ENCODE data around the gene C1QTNF8. TPM values are rescaled to one million over a fixed set of nuclear protein-coding genes. Genes with fewer than 3 reads are reported as not detected.
A peak's percentile ranks its signal among the peaks of the same experiment; 100 is the strongest.

C1QTNF8 gene
- polyA plus RNA-seq, 2 of the 4 experiments (the other 2 are of a cell fraction): not detected

- Histone ChIP-seq H3K4me2 (peak overlapping the region; percentile 38), H3K4me1 (peaks cover 22% of the 10 kb centered on the region)
- CTCF ChIA-PET: interaction anchor here (14.4 kb wide), 1 partner anchor 13 kb away, joined by 153 read pairs; no protein-coding TSS in a partner anchor
Measured at GRCh38 chr16:1043881-1044451, 52.1 kb downstream of the C1QTNF8 start.

GRCh38 chr16:1042866-1043265 is 53.2 kb downstream of the C1QTNF8 start:
- Histone ChIP-seq H3K27ac (no peak overlapping the region), H3K4me1 (peaks cover 12% of the 10 kb centered on the region), H3K4me3 (no peak overlapping the region), H3K9me3 (no peaks in the 10 kb centered on the region), H3K4me2 (no peak overlapping the region)
- POLR2A ChIA-PET: no interaction called here
- DNase-seq (ENCODE audit: low read depth in 1 of 2, low spot score in 1 of 2): no peak
- CTCF ChIA-PET: interaction anchor here (1.4 to 14.4 kb wide), 2 partner anchors 14 to 228 kb away, joined by 5 to 153 read pairs; no protein-coding TSS in a partner anchor
- FAIRE-seq: no peak
- 34% methylated on average over 10 of the region's 19 CpGs for WGBS (ENCODE audit: missing lambda C conversion rate)
- peak; percentile 48 to 53; a peak in 5 of 6 replicates for ATAC-seq
- TF ChIP-seq HOXA7 (CRISPR knock-in tag; IDR thresholded peaks at IDR 0.05) (no peak), EHF (CRISPR knock-in tag; IDR thresholded peaks at IDR 0.05) (no peak), RFX5 (IDR thresholded peaks at IDR 0.05) (no peak), NFE2L2 (conservative IDR thresholded peaks at IDR 0.05; ENCODE audit: low read length) (no peak), MAFK (IDR thresholded peaks at IDR 0.05; ENCODE audit: partially characterized antibody) (peak; percentile 95), REST (IDR thresholded peaks at IDR 0.05) (no peak), SMC3 (IDR thresholded peaks at IDR 0.05) (no peak), KDM5A (IDR thresholded peaks at IDR 0.05) (no peak)

More at GRCh38 chr16:1043881-1044451, 52.1 kb downstream of the C1QTNF8 start:
- Histone ChIP-seq H3K4me3 (no peak overlapping the region), H3K9me3 (no peaks in the 10 kb centered on the region), H3K27ac (peak overlapping the region in 1 of 2 experiments; percentile 62; a peak in 3 of 6 replicates)
- TF ChIP-seq MAZ (IDR thresholded peaks at IDR 0.05; ENCODE audit: borderline replicate concordance, low read depth, low read length) (no peak), SMC3 (IDR thresholded peaks at IDR 0.05) (no peak), ZC3H11A (IDR thresholded peaks at IDR 0.05) (no peak), HMGXB4 (CRISPR knock-in tag; IDR thresholded peaks at IDR 0.05; ENCODE audit: borderline replicate concordance) (no peak), CHD2 (IDR thresholded peaks at IDR 0.05; ENCODE audit: low read length, partially characterized antibody) (no peak), KDM1A (IDR thresholded peaks at IDR 0.05; ENCODE audit: low read depth) (no peak), JUN (IDR thresholded peaks at IDR 0.05) (no peak), ELK1 (IDR thresholded peaks at IDR 0.05; ENCODE audit: low read depth, low read length) (no peak), RFX5 (IDR thresholded peaks at IDR 0.05) (no peak), GATA3 (IDR thresholded peaks at IDR 0.05; ENCODE audit: borderline replicate concordance) (no peak), CTCF (IDR thresholded peaks at IDR 0.05) (no peak), CEBPB (IDR thresholded peaks at IDR 0.05) (no peak), ZFP36 (IDR thresholded peaks at IDR 0.05; ENCODE audit: borderline replicate concordance, partially characterized antibody) (no peak), NFE2L2 (conservative IDR thresholded peaks at IDR 0.05; ENCODE audit: low read length) (no peak), SREBF2 (IDR thresholded peaks at IDR 0.05) (no peak), PBX3 (IDR thresholded peaks at IDR 0.05) (no peak)
- no CpG with 5 or more reads among the region's 40 CpGs for WGBS (ENCODE audit: missing lambda C conversion rate)
- POLR2A ChIA-PET: interaction anchor here (0.5 kb wide), 1 partner anchor 251 kb away, joined by 3 read pairs; no protein-coding TSS in a partner anchor
- DNase-seq (ENCODE audit: low read depth in 1 of 2, low spot score in 1 of 2) (no peak), ATAC-seq (no peak), FAIRE-seq (no peak)

All from A549 (cell line).